A549 (cell line): ENCODE results near the gene SLC2A6.

Experiments
- POLR2A ChIP-seq: IDR thresholded peaks from 2 replicates; pipeline ENCODE4 v1.6.1; 2012; ENCODE audit warnings: mild to moderate bottlenecking, low read length
- TF ChIP-seq, protein P1 (sequence below): fragments of >200 bp; sonication (Bioruptor Twin); formaldehyde crosslinking; IDR thresholded peaks from 3 replicates; pipeline ENCODE4 v1.5.1; 2016

DNA sequence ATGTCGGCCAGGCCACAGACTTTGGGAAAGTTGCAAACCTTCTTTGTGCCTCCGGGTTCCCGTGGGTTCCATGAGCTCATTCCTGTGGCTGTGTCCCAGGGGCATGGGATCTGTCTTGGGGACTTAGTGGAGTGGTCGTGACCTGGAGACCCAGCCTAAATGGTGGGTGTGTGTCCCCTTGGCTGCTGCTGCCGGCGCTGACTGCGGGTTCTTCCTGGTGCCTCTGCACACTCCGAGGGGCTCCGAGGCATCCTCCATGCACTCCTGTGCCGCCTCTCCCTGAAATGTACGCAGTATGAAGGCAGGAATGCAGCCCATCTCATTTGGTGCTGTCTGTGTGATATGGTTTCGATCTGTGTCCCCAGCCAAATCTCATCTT, 21.0 kb upstream of the SLC2A6 start:
- TF ChIP-seq, protein P1, sequence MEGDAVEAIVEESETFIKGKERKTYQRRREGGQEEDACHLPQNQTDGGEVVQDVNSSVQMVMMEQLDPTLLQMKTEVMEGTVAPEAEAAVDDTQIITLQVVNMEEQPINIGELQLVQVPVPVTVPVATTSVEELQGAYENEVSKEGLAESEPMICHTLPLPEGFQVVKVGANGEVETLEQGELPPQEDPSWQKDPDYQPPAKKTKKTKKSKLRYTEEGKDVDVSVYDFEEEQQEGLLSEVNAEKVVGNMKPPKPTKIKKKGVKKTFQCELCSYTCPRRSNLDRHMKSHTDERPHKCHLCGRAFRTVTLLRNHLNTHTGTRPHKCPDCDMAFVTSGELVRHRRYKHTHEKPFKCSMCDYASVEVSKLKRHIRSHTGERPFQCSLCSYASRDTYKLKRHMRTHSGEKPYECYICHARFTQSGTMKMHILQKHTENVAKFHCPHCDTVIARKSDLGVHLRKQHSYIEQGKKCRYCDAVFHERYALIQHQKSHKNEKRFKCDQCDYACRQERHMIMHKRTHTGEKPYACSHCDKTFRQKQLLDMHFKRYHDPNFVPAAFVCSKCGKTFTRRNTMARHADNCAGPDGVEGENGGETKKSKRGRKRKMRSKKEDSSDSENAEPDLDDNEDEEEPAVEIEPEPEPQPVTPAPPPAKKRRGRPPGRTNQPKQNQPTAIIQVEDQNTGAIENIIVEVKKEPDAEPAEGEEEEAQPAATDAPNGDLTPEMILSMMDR = no peak
- no peak for TF ChIP-seq POLR2A
